Endothelial cell of umbilical vein (primary cell): ENCODE measurements around the gene VPS16. TPM values are rescaled to one million over a fixed set of nuclear protein-coding genes. Genes with fewer than 3 reads are reported as not detected.

Experiments
- BruUV-seq: library from RNA; stranded (reverse); fragments of 400-500 nt; replicated peaks from 2 replicates; lab custom pipeline; 2021; lab: Mats Ljungman, UMichigan
- CTCF ChIA-PET: fragments of 300-600, 350-600 bp; sonication (Branson Sonifier 250); formaldehyde crosslinking; loops from one replicate; lab custom pipeline; 2021; ENCODE audit warnings: antibody characterized with exemption, inconsistent platforms; lab: Charles Lee
- POLR2A ChIA-PET: fragments of 300-600, 350-600 bp; sonication (Branson Sonifier 250); formaldehyde crosslinking; loops from one replicate; lab custom pipeline; 2021; ENCODE audit warnings: antibody characterized with exemption, inconsistent platforms; lab: Charles Lee
- DNase-seq: peaks from one replicate; pipeline ENCODE4 v3.0.0-alpha.2; 2011; ENCODE audit warnings: low read depth, low spot score
- FAIRE-seq: peaks from 2 replicates; lab custom pipeline; 2011; peaks lifted over from hg19 to GRCh38; lab: Jason Lieb, UNC
- H2AFZ ChIP-seq: 2 replicates; pipeline ENCODE4 v1.6.0; 2012; ENCODE audit warnings: low read depth, low read length, control low read depth, inconsistent platforms
- H3K27ac ChIP-seq: 2 replicates; pipeline ENCODE4 v1.5.1; 2011; ENCODE audit warnings: low read depth, mild to moderate bottlenecking, control low read depth, low read length, moderate library complexity; ENCODE audit not compliant: insufficient read depth
- H3K27me3 ChIP-seq, 2 experiments: 2 replicates each; pipeline versions ENCODE4 v1.6.0 to v1.6.1; 2011; ENCODE audit warnings: low read length in 2 of 2, mixed read lengths in 1 of 2; ENCODE audit not compliant: control insufficient read depth in 2 of 2, insufficient read depth in 2 of 2
- H3K36me3 ChIP-seq, 2 experiments: 2 replicates in 1 of 2; 3 replicates in 1 of 2; pipeline ENCODE4 v1.5.1; 2011; ENCODE audit warnings: low read length in 2 of 2, mild to moderate bottlenecking in 1 of 2, moderate library complexity in 1 of 2; ENCODE audit not compliant: control insufficient read depth in 2 of 2, insufficient read depth in 2 of 2; ENCODE audit errors: extremely low read depth in 1 of 2
- H3K4me1 ChIP-seq: 3 replicates; pipeline ENCODE4 v1.5.1; 2011; ENCODE audit warnings: mild to moderate bottlenecking, low read length; ENCODE audit not compliant: control insufficient read depth, insufficient read depth; ENCODE audit errors: extremely low read depth
- H3K4me2 ChIP-seq: 2 replicates; pipeline ENCODE4 v1.6.1; 2011; ENCODE audit warnings: low read length, control low read depth, mixed read lengths; ENCODE audit not compliant: insufficient read depth
- H3K4me3 ChIP-seq, 3 experiments: fragments of 200-600 bp in 1 of 3; sonication (generic), shearing (Covaris generic) in 1 of 3; replicated peaks in 1 of 3; 2 replicates each; pipeline ENCODE4 v1.5.1; 2011 to 2016; ENCODE audit warnings: control low read depth in 3 of 3, low read length in 3 of 3, mild to moderate bottlenecking in 2 of 3, inconsistent platforms in 1 of 3, low read depth in 1 of 3, moderate library complexity in 1 of 3; ENCODE audit not compliant: insufficient read depth in 1 of 3
- H3K79me2 ChIP-seq: 2 replicates; pipeline ENCODE4 v1.6.0; 2012; ENCODE audit warnings: low read length, inconsistent platforms; ENCODE audit not compliant: control insufficient read depth, insufficient read depth
- H3K9ac ChIP-seq: replicated peaks from 2 replicates; pipeline ENCODE3; 2011; ENCODE audit warnings: low read length, control low read depth; ENCODE audit not compliant: insufficient read depth; ENCODE audit errors: extremely low read depth
- H3K9me1 ChIP-seq: replicated peaks from 3 replicates; pipeline ENCODE4 v1.6.0; 2011; ENCODE audit warnings: mild to moderate bottlenecking, low read length; ENCODE audit not compliant: control insufficient read depth, insufficient read depth; ENCODE audit errors: extremely low read depth
- H3K9me3 ChIP-seq: replicated peaks from 2 replicates; pipeline ENCODE4 v1.5.1; 2012; ENCODE audit warnings: low read length, inconsistent platforms; ENCODE audit not compliant: control insufficient read depth, insufficient read depth
- H4K20me1 ChIP-seq: replicated peaks from 2 replicates; pipeline ENCODE3; 2011; ENCODE audit warnings: mild to moderate bottlenecking, low read length; ENCODE audit not compliant: control insufficient read depth, insufficient read depth; ENCODE audit errors: extremely low read depth
- EZH2 ChIP-seq: IDR thresholded peaks from 2 replicates; pipeline ENCODE4 v1.6.1; 2012; ENCODE audit warnings: borderline replicate concordance, low read depth, mild to moderate bottlenecking, moderate library complexity, low read length, inconsistent platforms; ENCODE audit not compliant: severe bottlenecking
- FOS ChIP-seq: IDR thresholded peaks from 2 replicates; pipeline ENCODE4 v1.6.1; 2011; ENCODE audit warnings: mild to moderate bottlenecking, low read length, moderate library complexity, borderline replicate concordance; ENCODE audit not compliant: insufficient read depth
- GATA2 ChIP-seq: IDR thresholded peaks from 2 replicates; pipeline ENCODE4 v1.7.0; 2011; ENCODE audit warnings: low read depth, mild to moderate bottlenecking, moderate library complexity, mixed read lengths, low read length; ENCODE audit not compliant: insufficient read length, insufficient read depth
- JUN ChIP-seq: IDR thresholded peaks from 2 replicates; pipeline ENCODE4 v1.6.1; 2011; ENCODE audit warnings: borderline replicate concordance, low read depth; ENCODE audit not compliant: insufficient read length, insufficient read depth
- MYC ChIP-seq: IDR thresholded peaks from one replicate; pipeline ENCODE4 v1.6.1; 2011; ENCODE audit warnings: mild to moderate bottlenecking, low read depth, low read length
- POLR2A ChIP-seq: IDR thresholded peaks from 2 replicates; pipeline ENCODE4 v1.6.1; 2012; ENCODE audit warnings: low read depth, mild to moderate bottlenecking, control low read depth, low read length
- POLR2AphosphoS5 ChIP-seq: IDR thresholded peaks from 2 replicates; pipeline ENCODE4 v1.6.1; 2012; ENCODE audit warnings: low read depth, mild to moderate bottlenecking, control low read depth, low read length, moderate library complexity; ENCODE audit not compliant: insufficient read depth
- dilution Hi-C: fragments of 300-500 bp; cut with MboI; formaldehyde crosslinking; loops from one replicate; pipeline ENCODE4 v1.15.0; 2019; ENCODE audit warnings: low sequenced_read_pairs; ENCODE audit not compliant: extremely low pct_ligation_motif_present
- intact Hi-C: fragments of 100-400 bp; cut with micrococcal nuclease; formaldehyde crosslinking; loops from one replicate; pipeline ENCODE4 v1.10.0; 2022
- polyA plus RNA-seq, 4 experiments: library from polyadenylated mRNA; depleted of rRNA in 3 of 4; stranded (reverse) in 3 of 4; unstranded in 1 of 4; fragments of >200 nt; gene quantifications; 2 replicates each; pipeline versions ENCODE4 v1.2.1 to v1.2.3, GENCODE V29; 2011 to 2012; ENCODE audit warnings: missing spikeins in 1 of 4
- total RNA-seq: library from RNA; stranded (reverse); gene quantifications from 2 replicates; pipeline ENCODE4 v1.2.3, GENCODE V29; 2021
- TF ChIP-seq, protein P1 (sequence below), 2 donors: IDR thresholded peaks; 1 replicate in 1 of 2; 2 replicates in 1 of 2; pipeline ENCODE4 v1.5.1; 2011; ENCODE audit warnings: low read length in 2 of 2, mild to moderate bottlenecking in 2 of 2, moderate library complexity in 2 of 2, control low read depth in 1 of 2, inconsistent platforms in 1 of 2, low read depth in 1 of 2; ENCODE audit not compliant: insufficient read depth in 1 of 2; ENCODE audit errors: extremely low read depth in 1 of 2
- TF ChIP-seq, protein P2 (sequence below): IDR thresholded peaks from 2 replicates; pipeline ENCODE4 v1.6.1; 2011; ENCODE audit not compliant: insufficient read depth, insufficient read length

Gene VPS16
- total and polyA plus RNA-seq, 2 donors (not counting 3 experiments of a cell fraction or from before 2014, with no cell fraction given): 37.6 to 42.3 TPM

DNA sequence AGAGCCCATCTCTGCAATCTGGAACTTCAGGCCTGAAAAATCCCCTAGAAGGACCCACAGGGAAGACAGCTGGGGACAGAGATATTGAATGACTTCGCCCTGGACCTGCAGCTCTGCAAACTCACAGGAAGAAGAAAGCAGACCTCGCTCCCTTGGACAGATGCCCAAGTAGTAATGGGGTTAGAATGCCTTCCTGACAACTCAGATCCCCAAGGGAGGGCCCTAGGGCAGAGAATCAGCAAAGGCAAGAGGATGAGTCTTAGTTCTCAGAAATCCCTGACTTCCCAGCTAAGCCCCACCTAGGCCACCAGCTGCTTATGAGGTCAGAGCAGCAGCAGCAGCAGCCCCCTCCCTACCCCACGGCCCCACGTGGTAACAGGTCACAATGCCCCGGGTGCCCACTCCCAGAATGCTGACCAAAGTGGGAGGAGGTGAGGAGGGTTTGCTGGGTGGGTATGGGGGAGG lies 25.9 kb upstream of the VPS16 start, which contains the start of gene C20orf141:
Gene C20orf141 (plus strand): TSS at position 401 of the 465 bp plus-strand sequence. CDS start 198 bp downstream, outside the sequence.
- no peak within 1 kb of the TSS for H3K4me3 ChIP-seq
- no peaks in the 10 kb centered on the region for H3K9me1 ChIP-seq
- CTCF ChIA-PET: no interaction called here
- no peaks in the 10 kb centered on the region for H3K36me3 ChIP-seq
- no TSS peak for BruUV-seq
- no peaks in the 10 kb centered on the region for H3K79me2 ChIP-seq
- peaks cover 1% of the 10 kb centered on the region for H3K9me3 ChIP-seq
- no peak within 1 kb of the TSS for H3K9ac ChIP-seq
- peaks cover 6 to 12% of the 10 kb centered on the region in 2 experiments for H3K27me3 ChIP-seq
- FAIRE-seq (peak; percentile 28), DNase-seq (peak; percentile 40)
- no peak within 1 kb of the TSS for H3K4me2 ChIP-seq
- POLR2A ChIA-PET: no interaction called here
- no peak within 1 kb of the TSS for H3K27ac ChIP-seq
- dilution Hi-C loops (no loop called here), intact Hi-C loops (no loop called here)
- TF ChIP-seq EZH2 (no peak), GATA2 (no peak), FOS (no peak), POLR2A (no peak), MYC (no peak), JUN (no peak), POLR2AphosphoS5 (no peak)
- TF ChIP-seq, protein P1, sequence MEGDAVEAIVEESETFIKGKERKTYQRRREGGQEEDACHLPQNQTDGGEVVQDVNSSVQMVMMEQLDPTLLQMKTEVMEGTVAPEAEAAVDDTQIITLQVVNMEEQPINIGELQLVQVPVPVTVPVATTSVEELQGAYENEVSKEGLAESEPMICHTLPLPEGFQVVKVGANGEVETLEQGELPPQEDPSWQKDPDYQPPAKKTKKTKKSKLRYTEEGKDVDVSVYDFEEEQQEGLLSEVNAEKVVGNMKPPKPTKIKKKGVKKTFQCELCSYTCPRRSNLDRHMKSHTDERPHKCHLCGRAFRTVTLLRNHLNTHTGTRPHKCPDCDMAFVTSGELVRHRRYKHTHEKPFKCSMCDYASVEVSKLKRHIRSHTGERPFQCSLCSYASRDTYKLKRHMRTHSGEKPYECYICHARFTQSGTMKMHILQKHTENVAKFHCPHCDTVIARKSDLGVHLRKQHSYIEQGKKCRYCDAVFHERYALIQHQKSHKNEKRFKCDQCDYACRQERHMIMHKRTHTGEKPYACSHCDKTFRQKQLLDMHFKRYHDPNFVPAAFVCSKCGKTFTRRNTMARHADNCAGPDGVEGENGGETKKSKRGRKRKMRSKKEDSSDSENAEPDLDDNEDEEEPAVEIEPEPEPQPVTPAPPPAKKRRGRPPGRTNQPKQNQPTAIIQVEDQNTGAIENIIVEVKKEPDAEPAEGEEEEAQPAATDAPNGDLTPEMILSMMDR (IDR thresholded peaks at IDR 0.05; ENCODE audit: extremely low read depth in 1 of 2, insufficient read depth in 1 of 2, low read depth in 1 of 2, low read length in 2 of 2): no peak
- TF ChIP-seq, protein P2, sequence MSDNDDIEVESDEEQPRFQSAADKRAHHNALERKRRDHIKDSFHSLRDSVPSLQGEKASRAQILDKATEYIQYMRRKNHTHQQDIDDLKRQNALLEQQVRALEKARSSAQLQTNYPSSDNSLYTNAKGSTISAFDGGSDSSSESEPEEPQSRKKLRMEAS: no peak
- no peak within 1 kb of the TSS for H2AFZ ChIP-seq
- no peaks in the 10 kb centered on the region for H4K20me1 ChIP-seq
- H3K4me1 ChIP-seq: no peaks in the 10 kb centered on the region
